Lung microvascular endothelial cell (primary cell): ENCODE data around the gene TUBA8. TPM values are rescaled to one million over a fixed set of nuclear protein-coding genes. Genes with fewer than 3 reads are reported as not detected.
"Not testable (repeated sequence)": the region's sequence is repeated elsewhere in the genome, so short reads cannot be mapped to it uniquely, and the experiment has no call there.

Experiments used
- DNase-seq, 2 donors: peaks; one replicate each; pipeline versions ENCODE4 v3.0.0 to v3.0.0-alpha.2; 2010; ENCODE audit warnings: low read depth in 2 of 2
- total RNA-seq: library from RNA; depleted of rRNA; stranded (reverse); fragments of >200 nt; gene quantifications from 2 replicates; pipeline ENCODE4 v1.2.1, GENCODE V29; 2014

TUBA8 gene
- total RNA-seq, 1 donor from 2014 or later = 0.20 TPM

GRCh38 chr22:18105981-18106380, 4.6 kb upstream of the TUBA8 start:
- DNase-seq = not testable (repeated sequence)

- DNase-seq = not testable (repeated sequence)
Observed at GRCh38 chr22:18106550-18107341, 3.9 kb upstream of the TUBA8 start.

- DNase-seq = no peak
Observed at GRCh38 chr22:18108187-18108586, 2.4 kb upstream of the TUBA8 start.

- no peak for DNase-seq
Observed at GRCh38 chr22:18109410-18110193, 1.0 kb upstream of the TUBA8 start.

- no peak for DNase-seq
Observed at GRCh38 chr22:18110954-18111758, 547 bp downstream of the TUBA8 start.

GRCh38 chr22:18111759-18112330, 1.2 kb downstream of the TUBA8 start:
- no peak for DNase-seq

- no peak for DNase-seq
Observed at GRCh38 chr22:18112440-18112839, 1.8 kb downstream of the TUBA8 start.

GRCh38 chr22:18113680-18114394, 3.2 kb downstream of the TUBA8 start:
- DNase-seq = no peak

GRCh38 chr22:18114495-18114894, 3.9 kb downstream of the TUBA8 start:
- DNase-seq = no peak

- DNase-seq = no peak
Observed at GRCh38 chr22:18114976-18115652, 4.5 kb downstream of the TUBA8 start.

GRCh38 chr22:18115906-18116371, 5.3 kb downstream of the TUBA8 start:
- DNase-seq = no peak

GRCh38 chr22:18116634-18117033, 6.0 kb downstream of the TUBA8 start:
- no peak for DNase-seq

GRCh38 chr22:18118345-18118915, 7.8 kb downstream of the TUBA8 start:
- no peak for DNase-seq

GRCh38 chr22:18119409-18120110, 9.0 kb downstream of the TUBA8 start:
- no peak for DNase-seq

- DNase-seq = no peak
Observed at GRCh38 chr22:18120857-18121256, 10.2 kb downstream of the TUBA8 start.

- DNase-seq = no peak
Observed at GRCh38 chr22:18121506-18121905, 10.9 kb downstream of the TUBA8 start.

GRCh38 chr22:18121954-18122554, 11.4 kb downstream of the TUBA8 start:
- no peak for DNase-seq

GRCh38 chr22:18123476-18124025, 12.9 kb downstream of the TUBA8 start:
- DNase-seq = not testable (repeated sequence)
